ENCODE data around the gene CLPTM1L. TPM values are rescaled to one million over a fixed set of nuclear protein-coding genes. Genes with fewer than 3 reads are reported as not detected.

CLPTM1L gene
- total RNA-seq, 4 donors from 2014 or later = 149 to 215 (median 179) TPM

- 58 to 59% methylated on average over 13 of the region's 13 CpGs for WGBS, 2 donors
- intact Hi-C loops (cut with DNase I) = no loop called here
- Histone ChIP-seq H3K27ac (no peak overlapping the region), H3K27me3 (no peaks in the 10 kb centered on the region), H3K4me1 (peaks cover 10 to 15% of the 10 kb centered on the region in 2 donors), H3K36me3 (peaks cover 25 to 29% of the 10 kb centered on the region in 2 donors), H3K4me3 (replicated peaks in 1 of 3) (no peak overlapping the region), H3K9me3 (no peaks in the 10 kb centered on the region)
- DNase-seq = no peak
- TF ChIP-seq, protein P1, sequence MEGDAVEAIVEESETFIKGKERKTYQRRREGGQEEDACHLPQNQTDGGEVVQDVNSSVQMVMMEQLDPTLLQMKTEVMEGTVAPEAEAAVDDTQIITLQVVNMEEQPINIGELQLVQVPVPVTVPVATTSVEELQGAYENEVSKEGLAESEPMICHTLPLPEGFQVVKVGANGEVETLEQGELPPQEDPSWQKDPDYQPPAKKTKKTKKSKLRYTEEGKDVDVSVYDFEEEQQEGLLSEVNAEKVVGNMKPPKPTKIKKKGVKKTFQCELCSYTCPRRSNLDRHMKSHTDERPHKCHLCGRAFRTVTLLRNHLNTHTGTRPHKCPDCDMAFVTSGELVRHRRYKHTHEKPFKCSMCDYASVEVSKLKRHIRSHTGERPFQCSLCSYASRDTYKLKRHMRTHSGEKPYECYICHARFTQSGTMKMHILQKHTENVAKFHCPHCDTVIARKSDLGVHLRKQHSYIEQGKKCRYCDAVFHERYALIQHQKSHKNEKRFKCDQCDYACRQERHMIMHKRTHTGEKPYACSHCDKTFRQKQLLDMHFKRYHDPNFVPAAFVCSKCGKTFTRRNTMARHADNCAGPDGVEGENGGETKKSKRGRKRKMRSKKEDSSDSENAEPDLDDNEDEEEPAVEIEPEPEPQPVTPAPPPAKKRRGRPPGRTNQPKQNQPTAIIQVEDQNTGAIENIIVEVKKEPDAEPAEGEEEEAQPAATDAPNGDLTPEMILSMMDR (IDR thresholded peaks at IDR 0.05) = no peak
- TF ChIP-seq POLR2A (IDR thresholded peaks at IDR 0.05) = no peak
These were observed 29.7 kb downstream of the CLPTM1L start for GRCh38 chr5:1315018-1315708.

GRCh38 chr5:1314564-1314982 is 30.3 kb downstream of the CLPTM1L start:
- 95 to 96% methylated on average over 10 to 13 of the region's 13 CpGs for WGBS, 2 donors
- H3K36me3 ChIP-seq = peaks cover 19 to 23% of the 10 kb centered on the region in 2 donors
- no peak for DNase-seq
- H3K4me3 ChIP-seq (replicated peaks in 1 of 3) = no peak overlapping the region
- no peak overlapping the region for H3K27ac ChIP-seq
- no peaks in the 10 kb centered on the region for H3K9me3 ChIP-seq
- TF ChIP-seq, protein P1 (IDR thresholded peaks at IDR 0.05) = no peak
- TF ChIP-seq POLR2A (IDR thresholded peaks at IDR 0.05) = no peak
- intact Hi-C loops (cut with DNase I) = no loop called here
- H3K27me3 ChIP-seq = no peaks in the 10 kb centered on the region
- H3K4me1 ChIP-seq = peaks cover 10 to 15% of the 10 kb centered on the region in 2 donors

GRCh38 chr5:1312993-1313833 is 31.7 kb downstream of the CLPTM1L start:
- Histone ChIP-seq H3K9me3 (no peaks in the 10 kb centered on the region), H3K4me3 (replicated peaks in 1 of 3) (no peak overlapping the region), H3K36me3 (peaks cover 5 to 10% of the 10 kb centered on the region in 2 donors), H3K4me1 (peaks cover 10 to 15% of the 10 kb centered on the region in 2 donors), H3K27me3 (no peaks in the 10 kb centered on the region), H3K27ac (no peak overlapping the region)
- intact Hi-C loops (cut with DNase I) = no loop called here
- DNase-seq = no peak
- TF ChIP-seq POLR2A (IDR thresholded peaks at IDR 0.05) = no peak
- TF ChIP-seq, protein P1 (IDR thresholded peaks at IDR 0.05) = no peak
- WGBS, 2 donors = 55 to 70% methylated on average over 10 to 17 of the region's 25 CpGs

- intact Hi-C loops (cut with DNase I) = no loop called here
- DNase-seq = no peak
- WGBS, 2 donors = 89 to 92% methylated on average over 7 of the region's 7 CpGs
These were observed 32.7 kb downstream of the CLPTM1L start for GRCh38 chr5:1312206-1312605.

More at GRCh38 chr5:1312206-1312605, 32.7 kb downstream of the CLPTM1L start:
- Histone ChIP-seq H3K4me1 (peaks cover 10 to 15% of the 10 kb centered on the region in 2 donors), H3K27me3 (no peaks in the 10 kb centered on the region), H3K9me3 (no peaks in the 10 kb centered on the region), H3K27ac (no peak overlapping the region), H3K36me3 (no peaks in the 10 kb centered on the region), H3K4me3 (replicated peaks in 1 of 3) (no peak overlapping the region)
- TF ChIP-seq, protein P1 (IDR thresholded peaks at IDR 0.05) = no peak
- TF ChIP-seq POLR2A (IDR thresholded peaks at IDR 0.05) = no peak
